CD4-positive, alpha-beta T cell (primary cell): ENCODE results near the gene KRT75. TPM values are rescaled to one million over a fixed set of nuclear protein-coding genes. Genes with fewer than 3 reads are reported as not detected.
A peak's percentile ranks its signal among the peaks of the same experiment; 100 is the strongest.

ENCODE experiments used
- ATAC-seq: fragments of 200-7000 bp; cut with Tn5 transposase; one replicate; pipeline ENCODE4 v1.10.0; 2022; ENCODE audit warnings: mild to moderate bottlenecking; ENCODE audit not compliant: poor library complexity
- CTCF ChIA-PET: fragments of 350-600 bp; sonication (Branson Sonifier 250); formaldehyde crosslinking; loops from one replicate; lab custom pipeline; 2021; ENCODE audit warnings: antibody characterized with exemption, inconsistent platforms; lab: Charles Lee
- POLR2A ChIA-PET: fragments of 350-600 bp; sonication (Branson Sonifier 250); formaldehyde crosslinking; loops from one replicate; lab custom pipeline; 2021; ENCODE audit warnings: antibody characterized with exemption, inconsistent platforms; lab: Charles Lee
- DNase-seq, 14 experiments: peaks; one replicate each; pipeline ENCODE4 v3.0.0-alpha.2; 2013 to 2020; ENCODE audit warnings: mixed read lengths in 2 of 14
- H3K27ac ChIP-seq, 2 donors: one replicate each; pipeline versions ENCODE4 v1.5.1 to v1.7.0; 2013; ENCODE audit warnings: low read length in 2 of 2, low read depth in 1 of 2, mild to moderate bottlenecking in 1 of 2
- H3K27me3 ChIP-seq, 2 experiments: 1 replicate in 1 of 2; 2 replicates in 1 of 2; pipeline versions ENCODE4 v1.6.1 to v1.7.0; 2013; ENCODE audit warnings: low read length in 2 of 2, control low read depth in 1 of 2, mild to moderate bottlenecking in 1 of 2, moderate library complexity in 1 of 2; ENCODE audit not compliant: insufficient read depth in 2 of 2, control insufficient read depth in 1 of 2
- H3K36me3 ChIP-seq: one replicate; pipeline ENCODE4 v1.6.1; 2013; ENCODE audit warnings: low read length, control low read depth; ENCODE audit not compliant: insufficient read depth
- H3K4me1 ChIP-seq: one replicate; pipeline ENCODE4 v1.6.1; 2013; ENCODE audit warnings: low read length, control low read depth; ENCODE audit not compliant: insufficient read depth
- H3K4me3 ChIP-seq: one replicate; pipeline ENCODE4 v1.5.1; 2013; ENCODE audit warnings: mild to moderate bottlenecking, low read length, moderate library complexity
- H3K9me3 ChIP-seq, 2 experiments: 1 replicate in 1 of 2; 2 replicates in 1 of 2; pipeline versions ENCODE4 v1.6.1 to v1.7.0; 2013; ENCODE audit warnings: low read length in 2 of 2, mild to moderate bottlenecking in 2 of 2, control low read depth in 1 of 2, moderate library complexity in 1 of 2; ENCODE audit not compliant: control insufficient read depth in 1 of 2, insufficient read depth in 1 of 2
- H3K27ac Mint-ChIP-seq: one replicate; pipeline ENCODE4 v1.8.0; 2020; ENCODE audit warnings: mixed read lengths
- H3K27me3 Mint-ChIP-seq: one replicate; pipeline ENCODE4 v1.8.0; 2021; ENCODE audit warnings: mixed read lengths
- H3K36me3 Mint-ChIP-seq: one replicate; pipeline ENCODE4 v1.8.0; 2021; ENCODE audit warnings: low read depth, mixed read lengths
- H3K4me1 Mint-ChIP-seq: one replicate; pipeline ENCODE4 v1.8.0; 2021; ENCODE audit warnings: low read depth, mixed read lengths
- H3K4me3 Mint-ChIP-seq: one replicate; pipeline ENCODE4 v1.8.0; 2020; ENCODE audit warnings: mild to moderate bottlenecking, mixed read lengths
- H3K9me3 Mint-ChIP-seq: one replicate; pipeline ENCODE4 v1.8.0; 2020; ENCODE audit warnings: mixed read lengths
- intact Hi-C, 2 experiments: fragments of 100-400 bp; cut with DNase I in 1 of 2; cut with micrococcal nuclease in 1 of 2; formaldehyde crosslinking; loops; one replicate each; pipeline versions ENCODE4 v1.15.1 to v1.9.0; 2023 to 2025; cut with DNase I, micrococcal nuclease
- total RNA-seq, 174 experiments: library from RNA in 2 of 174; stranded (reverse) in 2 of 174; gene quantifications; one replicate each; pipeline ENCODE4 v1.2.3 and lab custom pipeline; 2021 to 2026
- TF ChIP-seq, protein P1 (sequence below): fragments of 200-600 bp; IDR thresholded peaks from one replicate; pipeline ENCODE4 v1.8.0; 2022; ENCODE audit warnings: antibody characterized with exemption, mild to moderate bottlenecking

KRT75 gene
- total RNA-seq, 2 experiments from 2014 or later = not detected

DNA sequence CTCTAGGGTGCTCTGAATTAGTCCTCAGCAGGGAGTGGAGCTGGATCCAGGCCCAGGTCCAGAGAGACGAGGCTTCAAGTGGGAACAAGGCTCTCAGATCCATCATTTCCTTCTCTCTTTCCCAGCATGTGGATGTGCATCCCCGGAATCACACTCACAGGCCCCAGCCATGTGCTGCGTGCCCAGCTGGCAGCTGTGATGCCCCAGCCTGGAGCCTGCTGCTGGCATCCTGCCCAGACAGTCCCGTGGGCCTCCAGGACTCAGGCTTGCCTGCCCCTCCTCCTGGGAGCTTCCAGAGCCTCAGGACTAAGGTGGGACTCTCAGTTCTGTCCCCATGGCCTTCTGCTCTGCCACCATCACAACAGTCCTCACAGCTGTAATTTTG, 42.6 kb downstream of the KRT75 start:
- peaks cover 0 to 3% of the 10 kb centered on the region in 2 experiments for H3K27me3 ChIP-seq
- Mint-ChIP-seq H3K4me3 (no peak overlapping the region), H3K27ac (no peak overlapping the region), H3K27me3 (peaks cover 7% of the 10 kb centered on the region), H3K36me3 (no peaks in the 10 kb centered on the region), H3K4me1 (no peaks in the 10 kb centered on the region), H3K9me3 (no peaks in the 10 kb centered on the region)
- ChIA-PET POLR2A (no interaction called here), CTCF (no interaction called here)
- no peak overlapping the region for H3K4me3 ChIP-seq
- H3K9me3 ChIP-seq = no peaks in the 10 kb centered on the region
- TF ChIP-seq, protein P1, sequence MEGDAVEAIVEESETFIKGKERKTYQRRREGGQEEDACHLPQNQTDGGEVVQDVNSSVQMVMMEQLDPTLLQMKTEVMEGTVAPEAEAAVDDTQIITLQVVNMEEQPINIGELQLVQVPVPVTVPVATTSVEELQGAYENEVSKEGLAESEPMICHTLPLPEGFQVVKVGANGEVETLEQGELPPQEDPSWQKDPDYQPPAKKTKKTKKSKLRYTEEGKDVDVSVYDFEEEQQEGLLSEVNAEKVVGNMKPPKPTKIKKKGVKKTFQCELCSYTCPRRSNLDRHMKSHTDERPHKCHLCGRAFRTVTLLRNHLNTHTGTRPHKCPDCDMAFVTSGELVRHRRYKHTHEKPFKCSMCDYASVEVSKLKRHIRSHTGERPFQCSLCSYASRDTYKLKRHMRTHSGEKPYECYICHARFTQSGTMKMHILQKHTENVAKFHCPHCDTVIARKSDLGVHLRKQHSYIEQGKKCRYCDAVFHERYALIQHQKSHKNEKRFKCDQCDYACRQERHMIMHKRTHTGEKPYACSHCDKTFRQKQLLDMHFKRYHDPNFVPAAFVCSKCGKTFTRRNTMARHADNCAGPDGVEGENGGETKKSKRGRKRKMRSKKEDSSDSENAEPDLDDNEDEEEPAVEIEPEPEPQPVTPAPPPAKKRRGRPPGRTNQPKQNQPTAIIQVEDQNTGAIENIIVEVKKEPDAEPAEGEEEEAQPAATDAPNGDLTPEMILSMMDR = no peak
- no peak overlapping the region for H3K27ac ChIP-seq
- H3K4me1 ChIP-seq = no peaks in the 10 kb centered on the region
- intact Hi-C loops = loop anchor here in 1 of 2 experiments (1.0 kb wide), 1 partner anchor 487 kb away; no protein-coding TSS in a partner anchor
- ATAC-seq = no peak
- no peaks in the 10 kb centered on the region for H3K36me3 ChIP-seq
- DNase-seq = no peak

DNA sequence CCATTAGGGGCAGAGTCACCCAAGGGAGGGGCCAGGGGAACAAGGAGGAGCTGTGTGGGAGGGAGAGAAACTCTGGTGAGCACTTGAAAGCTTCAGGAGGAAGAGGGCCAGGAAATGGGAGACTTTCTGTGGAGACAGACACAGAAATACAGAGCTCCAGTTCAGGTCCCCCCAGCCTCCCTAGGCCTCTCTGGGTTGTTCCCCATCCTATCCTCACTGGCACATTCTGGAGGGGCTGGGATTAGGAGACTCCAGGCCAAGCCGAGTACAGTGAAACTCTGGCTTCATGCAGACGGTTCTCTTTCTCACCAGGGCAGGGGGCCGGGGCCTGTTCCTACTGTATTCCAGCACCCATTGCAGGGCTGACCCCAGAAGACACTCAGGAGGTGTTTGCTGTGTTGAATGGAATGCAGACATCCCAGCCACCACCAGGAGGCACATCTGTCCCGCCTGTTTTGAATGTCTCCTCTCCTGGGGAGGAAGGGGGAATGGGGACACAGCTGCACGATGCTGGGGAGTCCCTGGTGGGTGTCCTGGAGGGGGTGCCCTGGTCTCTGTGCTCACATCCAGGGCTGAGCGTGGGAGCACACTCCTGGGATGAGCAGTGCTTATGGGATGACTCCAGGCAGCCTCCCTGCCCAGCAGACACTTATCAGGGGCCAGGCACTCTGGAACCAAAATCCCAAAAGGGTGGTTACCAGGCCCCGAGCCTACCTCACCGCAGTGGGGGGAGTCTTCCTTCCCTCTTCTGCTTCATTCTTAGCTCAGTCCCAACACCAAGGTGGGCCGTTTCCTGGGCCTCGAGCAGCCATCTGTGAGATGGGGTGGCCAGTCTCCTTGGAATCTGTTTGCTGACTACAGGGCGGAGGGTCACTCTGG, 43.2 kb downstream of the KRT75 start:
- ChIA-PET CTCF (no interaction called here), POLR2A (no interaction called here)
- TF ChIP-seq, protein P1 = no peak
- peaks cover 0 to 3% of the 10 kb centered on the region in 2 experiments for H3K27me3 ChIP-seq
- Mint-ChIP-seq H3K36me3 (no peaks in the 10 kb centered on the region), H3K27ac (no peak overlapping the region), H3K9me3 (no peaks in the 10 kb centered on the region), H3K4me3 (no peak overlapping the region), H3K4me1 (no peaks in the 10 kb centered on the region), H3K27me3 (peaks cover 7% of the 10 kb centered on the region)
- H3K4me3 ChIP-seq = no peak overlapping the region
- no peak overlapping the region for H3K27ac ChIP-seq
- no peaks in the 10 kb centered on the region for H3K9me3 ChIP-seq
- DNase-seq = peak in 3 of 14 experiments; percentile 8 to 18 (median 10)
- ATAC-seq = no peak
- no peaks in the 10 kb centered on the region for H3K36me3 ChIP-seq
- no peaks in the 10 kb centered on the region for H3K4me1 ChIP-seq
- intact Hi-C loops = loop anchor here in 1 of 2 experiments (1.0 kb wide), 1 partner anchor 487 kb away; no protein-coding TSS in a partner anchor

DNA sequence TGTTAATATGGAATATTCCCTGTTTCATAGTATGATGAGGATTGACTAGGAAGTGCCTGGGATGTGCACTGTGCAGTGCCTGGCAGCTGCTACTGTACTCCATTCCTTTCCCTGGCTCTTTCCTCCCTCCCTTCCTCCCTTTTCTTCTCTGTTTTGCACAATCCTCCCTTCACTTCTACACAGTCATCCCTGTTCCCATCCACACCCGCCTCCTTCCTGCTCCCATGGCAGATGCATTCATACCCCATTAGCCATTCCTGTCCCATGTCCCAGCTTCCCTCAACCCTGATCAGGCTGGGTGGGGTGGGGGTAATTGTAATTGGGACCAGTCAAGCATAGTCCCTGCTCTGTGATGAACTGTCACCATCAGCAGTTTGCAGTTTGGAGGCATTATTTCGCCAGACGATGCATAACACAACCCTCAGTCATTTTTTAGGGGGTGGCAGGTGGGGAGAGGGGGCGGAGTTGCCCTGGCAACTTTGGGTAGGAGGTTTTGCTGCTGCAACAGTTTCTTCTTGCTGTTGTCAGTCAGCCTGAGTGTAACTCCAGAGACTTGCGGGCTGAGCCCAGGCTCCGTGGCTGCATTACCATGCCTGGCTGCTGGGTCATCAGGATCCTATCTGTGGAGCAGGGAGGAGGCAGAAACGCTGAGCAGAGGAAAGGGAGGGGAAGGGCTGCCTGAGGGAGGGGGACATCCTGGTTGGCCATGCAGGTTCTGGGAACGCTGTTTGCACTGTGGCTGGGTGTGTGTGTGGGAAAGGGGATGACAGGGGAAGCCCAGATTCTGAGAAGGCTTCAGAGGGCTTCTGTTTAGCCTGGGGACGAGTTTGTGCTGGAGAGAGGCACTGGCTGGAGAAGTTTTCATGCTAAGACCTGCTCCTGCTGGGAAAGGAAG, 44.6 kb downstream of the KRT75 start:
- no peaks in the 10 kb centered on the region for H3K36me3 Mint-ChIP-seq
- intact Hi-C loops = no loop called here
- peaks cover 0 to 3% of the 10 kb centered on the region in 2 experiments for H3K27me3 ChIP-seq
- H3K9me3 ChIP-seq = no peaks in the 10 kb centered on the region
- no peaks in the 10 kb centered on the region for H3K4me1 ChIP-seq
- peaks cover 7% of the 10 kb centered on the region for H3K27me3 Mint-ChIP-seq
- ChIA-PET POLR2A (no interaction called here), CTCF (no interaction called here)
- no peaks in the 10 kb centered on the region for H3K4me1 Mint-ChIP-seq
- H3K27ac Mint-ChIP-seq = no peak overlapping the region
- no peaks in the 10 kb centered on the region for H3K36me3 ChIP-seq
- no peak overlapping the region for H3K4me3 ChIP-seq
- H3K9me3 Mint-ChIP-seq = no peaks in the 10 kb centered on the region
- DNase-seq (no peak), ATAC-seq (no peak)
- no peak overlapping the region for H3K4me3 Mint-ChIP-seq
- no peak overlapping the region for H3K27ac ChIP-seq
- TF ChIP-seq, protein P1 = no peak
